GM12875 (cell line): ENCODE measurements around the gene PHLPP2.

Source experiments
- H3K4me3 ChIP-seq: one replicate; pipeline ENCODE4 v1.5.1; 2011; ENCODE audit warnings: low read depth, low read length, control low read depth
- TF ChIP-seq, protein P1 (sequence below): IDR thresholded peaks from 2 replicates; pipeline ENCODE4 v1.5.1; 2011; ENCODE audit warnings: low read depth, mild to moderate bottlenecking, control low read depth, inconsistent platforms, low read length, moderate library complexity, borderline replicate concordance; ENCODE audit not compliant: insufficient read depth

PHLPP2 gene

GRCh38 chr16:71712501-71712900, 12.0 kb downstream of the PHLPP2 start:
- TF ChIP-seq, protein P1, sequence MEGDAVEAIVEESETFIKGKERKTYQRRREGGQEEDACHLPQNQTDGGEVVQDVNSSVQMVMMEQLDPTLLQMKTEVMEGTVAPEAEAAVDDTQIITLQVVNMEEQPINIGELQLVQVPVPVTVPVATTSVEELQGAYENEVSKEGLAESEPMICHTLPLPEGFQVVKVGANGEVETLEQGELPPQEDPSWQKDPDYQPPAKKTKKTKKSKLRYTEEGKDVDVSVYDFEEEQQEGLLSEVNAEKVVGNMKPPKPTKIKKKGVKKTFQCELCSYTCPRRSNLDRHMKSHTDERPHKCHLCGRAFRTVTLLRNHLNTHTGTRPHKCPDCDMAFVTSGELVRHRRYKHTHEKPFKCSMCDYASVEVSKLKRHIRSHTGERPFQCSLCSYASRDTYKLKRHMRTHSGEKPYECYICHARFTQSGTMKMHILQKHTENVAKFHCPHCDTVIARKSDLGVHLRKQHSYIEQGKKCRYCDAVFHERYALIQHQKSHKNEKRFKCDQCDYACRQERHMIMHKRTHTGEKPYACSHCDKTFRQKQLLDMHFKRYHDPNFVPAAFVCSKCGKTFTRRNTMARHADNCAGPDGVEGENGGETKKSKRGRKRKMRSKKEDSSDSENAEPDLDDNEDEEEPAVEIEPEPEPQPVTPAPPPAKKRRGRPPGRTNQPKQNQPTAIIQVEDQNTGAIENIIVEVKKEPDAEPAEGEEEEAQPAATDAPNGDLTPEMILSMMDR, result no peak
- H3K4me3 ChIP-seq, result no peak overlapping the region

- TF ChIP-seq, protein P1, result no peak
- H3K4me3 ChIP-seq, result no peak overlapping the region
Observed at GRCh38 chr16:71711789-71712188, 12.7 kb downstream of the PHLPP2 start.

DNA sequence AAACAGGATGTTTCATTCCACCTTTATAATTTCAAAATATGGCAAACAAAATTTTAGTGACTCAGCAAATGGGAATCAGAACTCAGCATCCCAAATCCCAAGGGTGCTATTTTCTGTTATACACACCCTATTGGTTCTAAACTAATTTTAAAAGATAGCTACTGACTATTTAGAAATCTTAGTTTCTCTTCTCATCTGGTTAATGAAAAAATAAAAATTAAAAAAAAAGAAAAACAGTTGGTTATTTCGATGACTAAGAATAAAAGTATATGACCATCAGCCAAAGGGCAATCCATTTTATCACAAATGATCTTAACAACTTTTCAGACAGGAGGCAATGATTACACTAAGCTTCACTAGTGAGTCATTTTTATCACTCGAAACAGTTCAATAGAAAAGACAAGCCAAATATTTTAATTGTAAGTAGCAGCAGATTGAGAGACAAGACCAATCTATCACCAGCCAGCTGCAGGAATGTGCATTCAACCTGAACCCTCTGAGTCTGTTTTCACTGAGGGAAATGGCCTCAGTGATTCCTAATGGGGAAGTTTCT, 15.2 kb downstream of the PHLPP2 start:
- TF ChIP-seq, protein P1, result no peak
- H3K4me3 ChIP-seq, result no peak overlapping the region

GRCh38 chr16:71708696-71709095, 15.8 kb downstream of the PHLPP2 start:
- TF ChIP-seq, protein P1, result no peak

DNA sequence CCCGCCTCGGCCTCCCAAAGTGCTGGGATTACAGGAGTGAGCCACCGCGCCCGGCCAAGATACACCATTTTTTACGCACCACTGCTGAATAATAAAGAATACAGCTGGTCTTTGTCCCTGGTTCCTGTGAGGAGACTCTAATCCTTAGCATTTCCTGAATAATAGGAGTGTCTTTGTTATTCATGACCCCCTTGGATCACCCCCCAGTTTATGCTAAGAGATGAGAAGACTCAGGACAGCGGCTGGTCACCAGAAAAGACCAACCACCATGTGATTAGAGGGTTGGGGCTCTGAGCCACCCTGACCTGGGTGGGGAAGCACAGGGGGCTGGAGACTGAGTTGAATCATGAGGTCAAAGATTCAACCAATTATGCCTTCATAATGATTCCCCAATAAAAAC, 17.3 kb downstream of the PHLPP2 start:
- TF ChIP-seq, protein P1, result no peak
- H3K4me3 ChIP-seq, result no peak overlapping the region

More at GRCh38 chr16:71708696-71709095, 15.8 kb downstream of the PHLPP2 start:
- no peak overlapping the region for H3K4me3 ChIP-seq

GRCh38 chr16:71706046-71706445, 18.5 kb downstream of the PHLPP2 start:
- H3K4me3 ChIP-seq, result no peak overlapping the region
- TF ChIP-seq, protein P1, result no peak

DNA sequence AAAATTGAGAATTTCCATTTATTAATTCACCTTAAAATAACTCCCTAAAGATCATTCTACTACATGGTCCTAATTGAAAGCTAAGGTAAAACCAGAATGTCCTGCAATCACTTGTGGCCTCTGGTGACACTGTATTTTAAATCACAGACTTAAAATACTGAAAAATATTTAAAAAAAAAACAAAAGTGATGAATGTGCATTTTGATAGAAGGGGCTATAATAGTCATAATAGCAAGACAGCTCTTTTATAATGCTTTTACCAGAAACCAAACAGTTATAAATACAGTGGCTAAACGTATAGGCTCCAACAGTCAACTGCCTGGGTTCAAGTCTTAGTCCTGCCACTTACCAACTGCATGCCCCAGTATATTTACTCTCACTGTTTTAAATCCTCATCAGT, 21.2 kb downstream of the PHLPP2 start:
- TF ChIP-seq, protein P1, result no peak
- no peak overlapping the region for H3K4me3 ChIP-seq
